SK-N-SH (cell line): ENCODE data around the gene FCER1G. TPM values are rescaled to one million over a fixed set of nuclear protein-coding genes. Genes with fewer than 3 reads are reported as not detected.

Experiments
- CTCF ChIA-PET: fragments of 300-600, 350-600 bp; formaldehyde crosslinking; extraction: SDS; loops from one replicate; lab custom pipeline; 2021; lab: Yijun Ruan, JAX
- POLR2A ChIA-PET: fragments of 350-600 bp; sonication (Branson Sonifier 250); formaldehyde crosslinking; extraction: SDS; loops from one replicate; lab custom pipeline; 2020; ENCODE audit warnings: antibody characterized with exemption, inconsistent platforms; lab: Yijun Ruan, JAX
- DNase-seq: peaks from one replicate; pipeline ENCODE4 v3.0.0; 2012
- H2AFZ ChIP-seq: fragments of 200-600 bp; sonication (generic); 2 replicates; pipeline ENCODE4 v1.8.1; 2016; ENCODE audit warnings: antibody characterized with exemption, mild to moderate bottlenecking, low read depth
- H3F3A ChIP-seq: fragments of 200-600 bp; sonication (generic); replicated peaks from 2 replicates; pipeline ENCODE3; 2016; ENCODE audit warnings: antibody characterized with exemption, mild to moderate bottlenecking; ENCODE audit not compliant: insufficient read depth
- H3K27ac ChIP-seq, 2 experiments: fragments of 200-500 bp in 1 of 2; fragments of 200-600 bp in 1 of 2; sonication (Bioruptor generic) in 1 of 2; sonication (generic), shearing (Covaris generic) in 1 of 2; 2 replicates each; pipeline versions ENCODE4 v1.5.1 to v1.6.1; 2014 to 2016; ENCODE audit warnings: low read depth in 2 of 2, inconsistent platforms in 1 of 2, low read length in 1 of 2, mild to moderate bottlenecking in 1 of 2, mixed read lengths in 1 of 2
- H3K27me3 ChIP-seq: fragments of 200-600 bp; sonication (generic), shearing (Covaris generic); 2 replicates; pipeline ENCODE4 v1.6.1; 2016; ENCODE audit warnings: mixed run types; ENCODE audit not compliant: insufficient read depth
- H3K36me3 ChIP-seq, 2 experiments: fragments of 200-500 bp in 1 of 2; fragments of 200-600 bp in 1 of 2; sonication (Bioruptor generic) in 1 of 2; sonication (generic) in 1 of 2; replicated peaks in 1 of 2; 2 replicates each; pipeline versions ENCODE3 to v1.5.1; 2014 to 2016; ENCODE audit warnings: low read length in 1 of 2, mild to moderate bottlenecking in 1 of 2; ENCODE audit not compliant: insufficient read depth in 2 of 2, control insufficient read depth in 1 of 2
- H3K4me1 ChIP-seq, 2 experiments: fragments of 200-500 bp in 1 of 2; fragments of 200-600 bp in 1 of 2; sonication (Bioruptor generic) in 1 of 2; sonication (generic), shearing (Covaris generic) in 1 of 2; 2 replicates each; pipeline versions ENCODE4 v1.5.1 to v1.6.1; 2014 to 2016; ENCODE audit warnings: low read depth in 1 of 2, low read length in 1 of 2, mixed run types in 1 of 2; ENCODE audit not compliant: insufficient read depth in 2 of 2, control insufficient read depth in 1 of 2
- H3K4me2 ChIP-seq: fragments of 200-600 bp; sonication (generic), shearing (Covaris generic); 2 replicates; pipeline ENCODE4 v1.6.1; 2017; ENCODE audit warnings: mixed run types
- H3K4me3 ChIP-seq, 2 experiments: fragments of 200-500 bp in 1 of 2; fragments of 200-600 bp in 1 of 2; sonication (Bioruptor generic) in 1 of 2; sonication (generic), shearing (Covaris generic) in 1 of 2; 2 replicates each; pipeline versions ENCODE4 v1.5.1 to v1.8.1; 2014 to 2016; ENCODE audit warnings: low read depth in 2 of 2, inconsistent platforms in 1 of 2, low read length in 1 of 2, mild to moderate bottlenecking in 1 of 2, mixed read lengths in 1 of 2, moderate library complexity in 1 of 2
- H3K79me2 ChIP-seq: fragments of 200-600 bp; sonication (generic); 2 replicates; pipeline ENCODE4 v1.8.1; 2017; ENCODE audit warnings: mild to moderate bottlenecking; ENCODE audit not compliant: insufficient read depth
- H3K9ac ChIP-seq: fragments of 200-600 bp; sonication (generic); 2 replicates; pipeline ENCODE4 v1.6.1; 2017; ENCODE audit warnings: mixed run types
- H3K9me2 ChIP-seq: fragments of 200-600 bp; sonication (generic); 2 replicates; pipeline ENCODE4 v1.6.1; 2017; ENCODE audit warnings: mixed run types
- H3K9me3 ChIP-seq: fragments of 200-600 bp; sonication (generic); 2 replicates; pipeline ENCODE4 v1.6.1; 2017; ENCODE audit warnings: mixed run types, mild to moderate bottlenecking, moderate library complexity
- H4K20me1 ChIP-seq: fragments of 200-600 bp; sonication (generic); 2 replicates; pipeline ENCODE4 v1.6.1; 2017; ENCODE audit warnings: mild to moderate bottlenecking, mixed run types; ENCODE audit not compliant: insufficient read depth
- CHD2 ChIP-seq: fragments of 150-350 bp; IDR thresholded peaks from 2 replicates; pipeline ENCODE4 v1.6.1; 2018; ENCODE audit warnings: low read length; ENCODE audit not compliant: partially characterized antibody
- EP300 ChIP-seq, 2 experiments: IDR thresholded peaks; 2 replicates each; pipeline versions ENCODE4 v1.4.0 to v1.6.1; 2012; ENCODE audit warnings: borderline replicate concordance in 1 of 2, low read depth in 1 of 2, low read length in 1 of 2
- EZH2phosphoT487 ChIP-seq: fragments of 200-600 bp; sonication (generic); IDR thresholded peaks from 2 replicates; pipeline ENCODE4 v1.6.1; 2017; ENCODE audit warnings: low read depth, mixed run types, mild to moderate bottlenecking, antibody characterized with exemption, moderate library complexity, borderline replicate concordance
- FOXJ3 ChIP-seq: sonication (generic); formaldehyde crosslinking; IDR thresholded peaks from 2 replicates; pipeline ENCODE4 v1.5.1; 2020; ENCODE audit warnings: mild to moderate bottlenecking, missing genetic modification reagents
- GABPA ChIP-seq: IDR thresholded peaks from 2 replicates; pipeline ENCODE4 v1.4.0; 2012; ENCODE audit warnings: low read depth, mild to moderate bottlenecking
- GATA2 ChIP-seq: sonication (generic); formaldehyde crosslinking; IDR thresholded peaks from 2 replicates; pipeline ENCODE4 v1.5.0; 2020; ENCODE audit warnings: mild to moderate bottlenecking, missing genetic modification reagents
- IRF3 ChIP-seq: fragments of 150-350 bp; IDR thresholded peaks from 2 replicates; pipeline ENCODE4 v1.6.1; 2016; ENCODE audit warnings: mild to moderate bottlenecking, low read depth, low read length
- MAX ChIP-seq: IDR thresholded peaks from 2 replicates; pipeline ENCODE4 v1.4.0; 2012; ENCODE audit warnings: low read depth
- MEF2A ChIP-seq: IDR thresholded peaks from 2 replicates; pipeline ENCODE4 v1.4.0; 2012; ENCODE audit warnings: low read depth, borderline replicate concordance
- MXI1 ChIP-seq: IDR thresholded peaks from 2 replicates; pipeline ENCODE4 v1.6.1; 2012; ENCODE audit warnings: mild to moderate bottlenecking, low read depth, low read length, improper control_type of control experiment
- PBX3 ChIP-seq: IDR thresholded peaks from 2 replicates; pipeline ENCODE4; 2012
- RAD21 ChIP-seq: IDR thresholded peaks from 2 replicates; pipeline ENCODE4 v1.6.1; 2012; ENCODE audit warnings: mild to moderate bottlenecking, low read length
- RFX5 ChIP-seq: IDR thresholded peaks from 2 replicates; pipeline ENCODE4 v1.6.1; 2012; ENCODE audit warnings: mild to moderate bottlenecking, improper control_type of control experiment, low read length
- SIN3A ChIP-seq: IDR thresholded peaks from 2 replicates; pipeline ENCODE4 v1.6.1; 2012; ENCODE audit warnings: low read depth, mild to moderate bottlenecking, low read length, moderate library complexity, borderline replicate concordance
- YY1 ChIP-seq: IDR thresholded peaks from 2 replicates; pipeline ENCODE4 v1.4.0; 2012; ENCODE audit warnings: low read depth, mild to moderate bottlenecking
- WGBS: methylation state at CpG from one replicate; pipeline ENCODE4 v1.1.6; 2017; ENCODE audit warnings: low lambda C conversion rate; 5-methylcytosine and 5-hydroxymethylcytosine counted together
- polyA plus RNA-seq, 3 experiments: library from polyadenylated mRNA; depleted of rRNA; stranded (reverse); fragments of >200 nt; gene quantifications; 2 replicates each; pipeline ENCODE4 v1.2.3, GENCODE V29; 2012

The FCER1G gene
- polyA plus RNA-seq, 1 of the 3 experiments (the other 2 are of a cell fraction), result 0.61 TPM

GRCh38 chr1:161171696-161172095 lies 43.4 kb upstream of the FCER1G start:
- ChIA-PET CTCF (interaction anchor here (0.7 kb wide), 2 partner anchors 13 to 817 kb away, joined by 3 to 4 read pairs; partner anchors contain the start of gene USP21), POLR2A (interaction anchor here (1.4 kb wide), 1 partner anchor 10 kb away, joined by 4 read pairs; no protein-coding TSS in a partner anchor)
- no peak for DNase-seq

GRCh38 chr1:161172349-161172748 lies 42.7 kb upstream of the FCER1G start:
- Histone ChIP-seq H3K9me2 (no peaks in the 10 kb centered on the region), H3F3A (no peaks in the 10 kb centered on the region), H3K27ac (no peak overlapping the region), H3K4me2 (no peak overlapping the region), H3K79me2 (peaks cover 17% of the 10 kb centered on the region), H3K4me3 (no peak overlapping the region), H4K20me1 (no peaks in the 10 kb centered on the region), H3K27me3 (no peaks in the 10 kb centered on the region), H3K4me1 (peaks cover 0 to 17% of the 10 kb centered on the region in 2 experiments; a peak in 1 of 4 replicates), H3K9ac (no peak overlapping the region), H3K9me3 (no peaks in the 10 kb centered on the region), H2AFZ (no peak overlapping the region), H3K36me3 (peaks cover 37 to 61% of the 10 kb centered on the region in 2 experiments)
- 71% methylated on average over 1 of the region's 1 CpG for WGBS
- TF ChIP-seq EP300 (IDR thresholded peaks at IDR 0.05; ENCODE audit: borderline replicate concordance in 1 of 2, low read depth in 1 of 2, low read length in 1 of 2) (no peak), MAX (no peak), IRF3 (no peak), GABPA (no peak), FOXJ3 (no peak), MXI1 (no peak), PBX3 (no peak), MEF2A (no peak), SIN3A (no peak), GATA2 (CRISPR knock-in tag) (no peak), EZH2phosphoT487 (no peak), YY1 (no peak), RFX5 (no peak), CHD2 (no peak)
- POLR2A ChIA-PET, result no interaction called here
- CTCF ChIA-PET, result no interaction called here
- DNase-seq, result no peak

More at GRCh38 chr1:161171696-161172095, 43.4 kb upstream of the FCER1G start:
- H3K36me3 ChIP-seq, result peaks cover 37 to 61% of the 10 kb centered on the region in 2 experiments
- no peak overlapping the region for H3K4me2 ChIP-seq
- no peaks in the 10 kb centered on the region for H3K9me2 ChIP-seq
- no peaks in the 10 kb centered on the region for H3K27me3 ChIP-seq
- H2AFZ ChIP-seq, result no peak overlapping the region
- H3F3A ChIP-seq, result no peaks in the 10 kb centered on the region
- TF ChIP-seq RAD21, result no peak
- no peak for TF ChIP-seq PBX3
- WGBS, result 90% methylated on average over 12 of the region's 12 CpGs
- peaks cover 16% of the 10 kb centered on the region; the same call in 1 of the 2 replicates for H3K79me2 ChIP-seq
- H3K4me3 ChIP-seq, result no peak overlapping the region
- peaks cover 0 to 22% of the 10 kb centered on the region in 2 experiments; a peak in 1 of 4 replicates for H3K4me1 ChIP-seq
- H4K20me1 ChIP-seq, result no peaks in the 10 kb centered on the region
- no peak overlapping the region for H3K9ac ChIP-seq
- H3K9me3 ChIP-seq, result no peaks in the 10 kb centered on the region
- H3K27ac ChIP-seq, result no peak overlapping the region
